Nucleus accumbens (tissue), 56 donors: Measurements from ENCODE around the gene ARHGEF7.

Source experiments
- DNase-seq, 56 donors: peaks; one replicate each; lab custom pipeline; 2025; lab: John Stamatoyannopoulos, UW

Gene ARHGEF7

GRCh38 chr13:111317571-111318345, 202.6 kb downstream of the ARHGEF7 start:
- DNase-seq, result no peak

DNA sequence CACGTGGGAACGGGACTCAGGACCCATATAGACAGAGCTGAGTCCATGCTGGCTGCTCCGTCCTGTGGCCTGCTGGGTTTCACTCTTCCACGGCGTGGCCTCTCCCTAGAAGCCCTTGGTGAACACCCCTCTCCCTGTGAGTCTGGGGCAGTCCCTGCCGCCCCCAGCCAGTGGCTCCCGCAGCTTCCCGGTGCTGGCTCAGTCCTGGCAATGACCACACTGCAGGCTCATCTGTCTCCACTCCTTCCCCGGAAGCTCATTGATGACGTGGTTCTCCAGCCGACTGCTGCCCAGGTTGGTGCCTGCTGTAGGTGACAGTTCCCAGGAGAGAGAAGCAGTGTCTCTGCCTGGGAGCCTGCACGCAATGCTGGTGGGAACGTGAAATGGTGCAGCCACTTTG, 203.3 kb downstream of the ARHGEF7 start:
- DNase-seq, result no peak

DNA sequence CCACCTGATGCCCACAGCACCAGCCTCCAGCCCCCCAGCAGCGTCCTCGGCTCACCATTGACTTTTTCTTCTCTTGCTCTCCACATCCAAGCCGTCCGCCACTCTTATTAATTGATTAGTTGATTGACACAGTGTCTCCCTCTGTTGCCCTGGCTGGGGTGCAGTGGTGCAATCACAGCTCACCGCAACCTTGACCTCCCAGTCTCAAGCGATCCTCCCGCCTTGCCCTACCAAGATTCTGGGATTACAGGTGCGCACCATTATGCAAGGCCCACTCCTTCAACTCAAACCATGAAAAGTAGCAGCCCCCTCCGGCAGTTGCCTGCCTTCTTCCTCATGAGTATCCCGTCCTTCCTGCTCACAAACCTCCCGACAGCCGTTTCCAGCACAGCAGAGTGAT, 204.4 kb downstream of the ARHGEF7 start:
- DNase-seq, result no peak

DNA sequence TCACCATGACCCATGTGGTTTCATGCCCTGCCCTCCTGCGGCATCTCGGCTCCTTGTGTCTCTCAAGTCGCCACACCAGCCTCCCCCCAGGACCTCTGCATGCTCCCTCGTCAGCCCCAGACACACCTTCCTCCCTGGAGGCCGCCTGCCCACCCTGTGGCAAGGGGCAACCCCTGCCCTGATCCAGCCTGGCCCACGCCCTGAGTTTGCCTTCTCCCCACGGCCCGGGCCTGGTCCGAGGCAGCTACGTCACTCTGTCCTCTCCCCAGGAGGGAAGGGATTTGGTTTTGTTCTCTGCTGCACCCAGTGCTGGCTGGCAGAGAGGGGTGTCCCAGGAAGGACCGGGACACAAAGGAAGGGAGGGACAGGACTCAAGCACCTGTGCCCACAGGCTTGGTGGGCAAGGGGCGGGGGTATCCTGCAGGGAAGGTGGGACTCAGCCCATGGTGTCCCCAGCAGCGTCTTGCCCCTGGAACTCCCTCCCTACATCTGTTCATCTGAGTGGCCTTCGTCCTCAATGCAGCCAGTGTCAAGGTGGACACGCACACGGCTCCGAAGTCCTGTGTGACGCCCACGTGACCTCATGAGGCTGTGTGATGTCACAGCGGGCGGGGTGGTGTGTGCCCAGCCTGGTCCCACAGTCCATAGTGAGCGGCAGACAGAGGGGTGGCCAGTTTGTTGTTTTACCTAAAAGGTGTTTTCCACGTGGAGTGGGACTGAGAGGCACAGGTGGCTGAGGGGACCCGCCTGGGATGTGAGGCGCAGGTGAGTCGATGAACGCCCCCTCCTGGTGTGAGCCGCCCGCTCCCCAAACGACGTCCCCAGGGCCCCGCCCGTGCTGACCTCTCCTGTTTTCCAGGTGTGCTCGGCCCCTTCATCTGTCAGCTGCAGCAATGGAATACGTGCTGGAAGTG, 205.1 kb downstream of the ARHGEF7 start, which contains the start of gene TEX29:
Gene TEX29, plus strand, starts transcription at position 645 of the 914 bp plus-strand sequence. Its CDS starts 249 bp downstream, at position 894.
- DNase-seq, result no peak

- no peak for DNase-seq
These were observed 207.1 kb downstream of the ARHGEF7 start for GRCh38 chr13:111322001-111322915.

- DNase-seq, result no peak
These were observed 207.8 kb downstream of the ARHGEF7 start for GRCh38 chr13:111322916-111323331.

GRCh38 chr13:111323549-111323948, 208.4 kb downstream of the ARHGEF7 start:
- DNase-seq, result no peak

DNA sequence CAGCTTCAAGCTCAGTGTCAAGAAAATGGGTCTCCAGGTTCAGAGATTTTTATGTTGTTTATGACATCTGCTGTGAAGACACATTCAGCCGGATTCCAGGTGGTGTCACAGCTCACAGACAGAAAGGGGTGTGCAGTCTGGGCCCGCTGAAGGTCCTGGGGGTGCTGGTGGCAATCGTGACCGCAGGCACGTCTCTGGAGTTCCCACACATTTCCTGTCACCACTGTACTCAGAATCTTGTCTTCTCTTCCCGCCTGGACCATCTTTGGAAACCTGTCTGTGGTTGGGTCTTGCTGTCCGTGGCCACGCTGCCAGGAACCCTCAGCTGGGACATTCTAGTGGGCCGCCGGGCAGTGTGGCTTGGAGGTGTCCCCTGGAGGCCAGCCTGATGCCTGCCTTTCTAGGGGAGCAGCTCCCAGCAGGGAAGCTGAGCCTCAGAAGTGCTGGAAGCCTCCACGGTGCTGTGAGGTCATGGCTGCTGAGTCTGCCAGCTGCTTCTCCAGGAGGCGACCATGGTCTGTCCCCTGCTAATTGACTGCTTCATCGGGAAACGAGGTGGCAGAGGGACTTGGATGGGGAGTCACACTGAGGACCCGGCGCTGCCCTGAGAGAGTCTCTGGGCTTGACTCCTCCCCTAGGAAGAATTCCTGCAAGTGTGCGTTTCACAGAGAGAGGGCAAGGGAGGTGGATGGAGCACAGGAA, 209.0 kb downstream of the ARHGEF7 start:
- DNase-seq, result no peak

DNA sequence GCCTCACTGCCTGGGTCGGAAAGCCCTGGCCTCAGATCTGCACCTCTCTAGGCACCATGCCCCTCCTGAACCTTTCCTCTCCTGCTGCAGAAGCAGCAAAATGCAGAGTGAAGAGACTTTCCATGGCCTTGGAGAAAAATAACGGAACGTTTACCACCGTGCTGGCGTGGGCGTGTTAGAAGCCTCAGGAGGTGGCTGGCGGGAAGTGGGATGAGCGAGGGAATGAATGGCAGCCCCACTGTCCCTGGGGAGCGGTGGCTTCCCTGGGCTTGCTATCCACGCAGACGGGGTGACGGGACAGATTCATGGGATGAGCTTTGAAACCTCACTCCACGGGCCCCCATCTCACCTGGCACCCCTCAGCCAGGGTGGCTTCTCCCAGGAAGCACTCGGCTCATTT, 209.6 kb downstream of the ARHGEF7 start:
- no peak for DNase-seq

DNA sequence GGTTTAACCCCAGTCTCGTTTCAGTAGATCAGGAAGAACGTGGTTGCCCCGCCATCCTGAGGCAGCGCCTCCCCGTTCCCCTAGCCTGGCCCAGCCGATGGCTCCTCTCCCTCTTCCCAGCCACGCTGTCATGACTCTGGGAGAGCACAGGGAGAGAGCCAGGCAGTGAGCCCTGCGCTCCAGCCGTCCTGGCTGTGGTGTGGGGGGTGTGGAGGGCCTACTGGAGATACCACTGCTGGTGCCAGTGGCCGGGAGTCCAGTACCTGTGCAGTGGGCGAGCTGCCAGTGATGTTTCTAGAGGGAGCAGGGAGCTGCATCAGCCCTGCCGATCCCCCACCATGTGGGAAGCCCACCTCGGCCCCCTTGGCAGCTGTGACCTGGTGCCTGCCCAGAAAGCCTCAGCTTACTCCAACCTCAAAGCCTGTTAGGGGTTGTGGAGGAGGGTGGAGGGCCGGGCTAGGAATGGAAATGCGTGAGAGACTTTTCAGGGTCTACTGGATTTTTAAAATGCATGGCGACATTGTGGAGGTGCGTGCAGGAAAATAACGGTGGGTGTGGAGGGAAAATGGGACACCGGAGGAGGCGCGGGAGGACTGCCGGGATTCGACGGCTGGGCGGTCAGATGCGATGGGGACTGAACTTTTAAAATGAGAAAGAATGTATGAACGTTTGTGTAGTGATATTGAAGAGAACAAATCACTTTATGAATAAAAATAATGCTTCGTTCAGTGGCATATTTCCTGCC, 210.2 kb downstream of the ARHGEF7 start:
- DNase-seq, result no peak

DNA sequence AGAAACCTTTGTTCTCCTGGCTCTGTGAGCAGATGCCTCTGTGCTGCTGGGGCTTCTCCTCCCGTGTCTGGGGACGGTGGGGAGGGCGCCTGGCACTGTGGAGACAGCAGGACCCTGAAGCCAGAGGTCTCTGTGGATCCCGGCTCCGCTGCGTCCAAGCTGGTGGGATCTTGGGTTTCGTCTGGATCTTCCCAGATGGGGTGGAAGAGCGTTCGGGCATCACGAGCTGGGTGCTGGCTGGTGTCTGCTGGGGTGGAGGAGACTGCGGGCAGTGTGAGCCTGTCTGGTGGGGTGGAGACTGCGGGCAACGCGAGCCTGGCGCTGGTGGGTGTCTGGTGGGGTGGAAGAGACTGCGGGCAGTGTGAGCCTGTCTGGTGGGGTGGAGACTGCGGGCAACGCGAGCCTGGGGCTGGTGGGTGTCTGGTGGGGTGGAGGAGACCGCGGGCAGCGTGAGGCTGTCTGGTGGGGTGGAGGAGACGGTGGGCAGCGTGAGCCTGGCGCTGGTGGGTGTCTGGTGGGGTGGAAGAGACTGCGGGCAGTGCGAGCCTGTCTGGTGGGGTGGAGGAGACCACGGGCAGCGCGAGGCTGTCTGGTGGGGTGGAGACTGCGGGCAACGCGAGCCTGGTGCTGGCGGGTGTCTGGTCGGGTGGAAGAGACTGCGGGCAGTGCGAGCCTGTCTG, 211.0 kb downstream of the ARHGEF7 start:
- no peak for DNase-seq

GRCh38 chr13:111326621-111326965, 211.5 kb downstream of the ARHGEF7 start:
- no peak for DNase-seq

GRCh38 chr13:111326981-111327642, 212.0 kb downstream of the ARHGEF7 start:
- DNase-seq, result no peak

- no peak for DNase-seq
These were observed 212.8 kb downstream of the ARHGEF7 start for GRCh38 chr13:111327730-111328573.

- no peak for DNase-seq
These were observed 213.7 kb downstream of the ARHGEF7 start for GRCh38 chr13:111328574-111329410.

- DNase-seq, result no peak
These were observed 214.5 kb downstream of the ARHGEF7 start for GRCh38 chr13:111329641-111330040.
